Left lobe of liver (tissue), 2 donors: ENCODE results near the gene MICAL3. TPM values are rescaled to one million over a fixed set of nuclear protein-coding genes. Genes with fewer than 3 reads are reported as not detected.

ENCODE experiments used
- ATAC-seq: fragments of 200-7000 bp; cut with Tn5 transposase; one replicate; pipeline ENCODE4 v1.9.1; 2020; ENCODE audit warnings: mild to moderate bottlenecking, moderate library complexity
- DNase-seq: peaks from one replicate; pipeline ENCODE4 v3.0.0-alpha.2; 2020; ENCODE audit warnings: low spot score
- total RNA-seq: library from RNA; stranded (reverse); gene quantifications from one replicate; pipeline ENCODE4 v1.2.1, GENCODE V29; 2021
- donor health status: DM: no; HTN: no; CAD: no; lungs with moderate emphysema.
- donor health status: DM: no; HTN: yes; CAD: no.

MICAL3 gene
- total RNA-seq, 1 donor from 2014 or later = 75.3 TPM

DNA sequence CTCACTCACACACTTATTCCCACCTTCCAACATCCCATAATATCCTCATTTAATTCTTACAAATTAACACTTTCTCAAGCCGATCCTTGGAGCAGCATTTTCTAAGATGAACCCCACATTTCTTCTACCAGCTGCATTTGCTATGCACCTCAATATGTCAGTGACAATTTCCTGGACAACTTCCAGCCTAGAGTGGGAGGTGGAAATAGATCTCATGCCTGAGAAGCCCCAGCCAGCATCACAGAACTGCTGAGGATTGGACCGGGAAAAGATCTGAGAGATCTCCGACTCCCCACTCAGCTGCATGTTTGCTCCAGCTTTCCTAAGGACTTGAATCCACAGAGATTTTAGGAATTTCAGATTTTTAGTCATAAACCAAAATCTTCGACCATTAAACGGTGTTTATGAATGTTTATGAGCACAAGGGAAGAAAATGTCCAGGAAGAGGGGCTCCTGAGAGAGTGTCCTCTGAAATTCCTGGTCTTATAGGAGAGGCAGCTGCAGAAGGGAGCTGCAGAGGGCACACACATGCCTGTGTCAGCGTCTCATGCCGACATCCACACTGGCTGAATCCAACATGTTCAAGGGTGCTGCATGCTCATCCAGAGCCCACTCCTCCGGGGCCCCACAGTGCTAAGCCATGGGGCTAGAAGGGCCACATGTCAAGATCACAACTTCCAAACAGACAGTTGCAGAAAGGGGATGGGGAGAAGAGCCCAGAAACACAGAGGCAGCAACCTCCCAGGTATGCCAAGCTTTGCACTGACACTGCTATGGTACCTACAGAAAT, 68.6 kb downstream of the MICAL3 start:
- DNase-seq (no peak), ATAC-seq (no peak)

DNA sequence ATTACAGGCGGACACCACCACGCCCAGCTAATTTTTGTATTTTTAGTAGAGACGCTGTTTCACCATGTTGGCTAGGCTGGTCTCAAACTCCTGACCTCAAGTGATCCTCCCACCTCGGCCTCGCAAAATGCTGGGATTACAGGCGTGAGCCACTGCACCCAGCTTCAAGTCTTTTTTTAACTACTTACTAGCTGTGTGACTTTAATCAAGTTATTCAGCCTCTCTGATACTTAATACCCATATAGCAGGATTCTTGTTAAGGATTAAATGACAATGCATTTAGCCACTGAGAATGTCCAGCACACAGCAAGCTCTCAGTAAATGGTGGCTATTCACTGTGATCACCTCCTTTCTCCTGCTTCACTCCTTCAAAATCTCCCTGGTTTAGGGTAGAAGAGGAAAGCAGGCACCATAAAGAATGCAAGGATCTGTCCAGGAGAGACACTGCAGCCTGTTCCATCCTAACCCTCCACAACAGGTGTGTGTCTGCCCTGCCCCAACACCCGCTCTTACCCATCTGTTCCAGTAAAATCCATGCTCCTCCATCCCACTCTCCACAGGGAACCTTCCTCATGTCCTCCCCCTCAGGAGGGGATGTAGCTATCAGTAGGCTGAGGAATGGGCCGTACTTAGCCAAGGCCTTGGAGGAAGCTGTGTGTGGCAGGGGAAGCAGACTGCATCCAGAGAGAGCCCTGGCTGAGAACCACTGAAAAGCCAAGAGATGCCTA, 69.3 kb downstream of the MICAL3 start:
- ATAC-seq = no peak
- no peak for DNase-seq

- ATAC-seq (peak; percentile 79), DNase-seq (no peak)
These were observed 70.0 kb downstream of the MICAL3 start for GRCh38 chr22:17954200-17954859.

- DNase-seq = no peak
- peak; percentile 27 for ATAC-seq
These were observed 71.2 kb downstream of the MICAL3 start for GRCh38 chr22:17953147-17953546.

GRCh38 chr22:17952273-17952801, 72.0 kb downstream of the MICAL3 start:
- DNase-seq (peak; percentile 65), ATAC-seq (peak; percentile 66)

GRCh38 chr22:17951315-17951714, 73.0 kb downstream of the MICAL3 start:
- ATAC-seq = peak; percentile 31
- DNase-seq = no peak

DNA sequence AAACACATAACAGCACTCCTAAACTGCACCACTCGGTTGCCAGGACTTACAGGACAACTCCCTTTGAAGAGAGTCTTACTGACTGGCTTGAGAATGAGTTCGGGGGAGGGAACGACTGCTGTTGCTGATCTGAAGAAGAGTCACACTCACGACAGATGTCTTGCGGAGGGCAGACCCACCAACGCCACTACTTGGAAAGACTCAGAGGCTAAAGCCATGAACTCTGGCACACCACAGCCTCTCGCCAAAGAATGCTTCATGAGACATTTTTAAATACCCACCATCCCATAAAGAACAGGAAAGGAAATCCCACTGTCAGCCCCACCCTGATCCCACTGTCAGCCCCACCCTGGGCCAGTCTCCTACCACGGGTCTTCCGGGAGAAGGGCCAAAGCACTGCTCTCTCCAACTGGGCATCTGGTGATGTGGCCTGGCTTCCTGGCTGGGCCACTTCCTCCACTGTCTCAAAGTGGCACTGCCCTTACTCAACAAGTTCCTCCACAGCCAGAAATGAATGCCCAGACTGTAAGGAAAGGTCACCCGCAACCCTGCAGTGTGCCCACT, 73.6 kb downstream of the MICAL3 start:
- ATAC-seq = no peak
- DNase-seq = no peak

GRCh38 chr22:17949642-17950473, 74.5 kb downstream of the MICAL3 start:
- DNase-seq (no peak), ATAC-seq (no peak)

DNA sequence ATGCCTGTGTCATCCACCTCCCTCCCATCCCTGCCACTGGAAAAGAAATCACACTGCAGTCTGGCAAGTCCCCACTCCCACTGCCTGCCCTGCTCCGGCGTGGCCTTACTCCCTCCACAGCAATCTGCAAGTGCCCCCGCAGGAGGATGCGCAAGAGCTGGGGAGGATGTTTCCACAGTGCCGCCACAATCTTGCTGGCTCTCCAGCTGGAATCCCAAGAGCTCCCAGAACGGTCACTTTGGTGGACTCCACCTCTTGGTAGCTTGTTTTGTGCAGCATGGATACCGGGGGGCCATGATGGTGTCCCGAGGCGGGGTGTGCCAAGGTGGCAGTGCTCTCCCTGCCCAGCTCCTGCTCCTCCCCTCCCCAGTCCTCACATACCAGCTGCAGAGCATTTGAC, 76.3 kb downstream of the MICAL3 start:
- ATAC-seq (no peak), DNase-seq (no peak)

- ATAC-seq (no peak), DNase-seq (no peak)
These were observed 77.5 kb downstream of the MICAL3 start for GRCh38 chr22:17946662-17947367.

- ATAC-seq = no peak
These were observed 78.3 kb downstream of the MICAL3 start for GRCh38 chr22:17945888-17946648.

DNA sequence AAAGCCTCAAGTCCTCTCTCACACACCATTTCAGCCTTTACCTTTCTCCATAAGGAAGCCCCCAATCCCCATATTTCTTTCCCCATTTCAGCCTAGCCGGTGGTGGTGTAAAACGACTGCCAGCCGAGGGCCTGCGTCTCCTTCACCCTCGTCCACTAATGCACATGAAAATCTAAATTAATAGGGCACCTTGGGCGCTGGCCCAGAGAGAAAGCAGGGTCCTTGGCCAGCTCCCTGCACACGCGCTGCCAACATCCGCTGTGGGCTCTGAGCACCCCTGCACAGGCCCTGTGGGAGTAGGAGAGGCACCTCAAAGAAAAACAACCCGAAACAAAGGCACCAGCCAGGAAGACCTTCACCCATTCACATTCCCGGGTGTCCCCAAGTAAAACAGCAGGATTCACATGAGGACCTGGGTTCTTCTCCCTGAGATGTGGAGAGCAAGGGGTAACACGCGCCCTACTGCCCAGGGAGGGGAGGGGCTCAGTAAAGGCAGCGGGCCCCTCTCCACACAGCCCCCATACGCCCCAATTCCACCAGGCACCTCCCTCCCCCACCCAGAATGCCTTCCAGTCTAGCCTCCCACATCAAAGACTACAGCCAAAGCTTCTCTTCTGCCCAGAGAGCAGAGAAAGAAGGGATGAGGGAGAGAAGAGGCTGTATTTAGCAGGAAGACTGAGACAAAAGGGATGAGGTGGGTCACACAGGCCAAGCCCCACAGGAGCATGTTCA, 79.0 kb downstream of the MICAL3 start:
- ATAC-seq (no peak), DNase-seq (no peak)

More at GRCh38 chr22:17945888-17946648, 78.3 kb downstream of the MICAL3 start:
- DNase-seq = no peak

GRCh38 chr22:17944256-17944655, 80.1 kb downstream of the MICAL3 start:
- no peak for DNase-seq
- ATAC-seq = peak; percentile 14

GRCh38 chr22:17943533-17944249, 80.7 kb downstream of the MICAL3 start:
- DNase-seq (no peak), ATAC-seq (peak; percentile 34)

DNA sequence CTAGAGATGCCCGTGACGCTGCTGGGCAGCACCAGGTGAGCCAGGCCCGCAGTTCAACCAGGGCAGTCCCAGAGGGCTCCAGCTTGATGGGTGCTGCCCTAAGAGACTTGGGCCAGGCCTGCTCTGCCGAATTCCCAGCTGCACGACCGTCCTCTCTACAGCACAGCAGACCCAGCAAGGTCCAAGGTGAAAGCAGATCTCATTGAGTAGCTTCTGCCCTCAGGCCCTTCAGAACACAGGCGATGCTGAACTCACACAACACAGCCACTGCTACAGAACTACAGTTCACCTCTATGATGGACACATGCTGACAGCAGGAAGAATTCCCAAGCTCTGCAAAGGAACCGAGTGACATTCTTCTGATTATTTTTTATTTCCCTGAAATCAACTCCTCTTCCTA, 81.6 kb downstream of the MICAL3 start:
- no peak for DNase-seq
- no peak for ATAC-seq

GRCh38 chr22:17941471-17942406, 82.6 kb downstream of the MICAL3 start:
- DNase-seq (no peak), ATAC-seq (no peak)
